Measurements from ENCODE around the gene NFATC1.

NFATC1 gene

DNA sequence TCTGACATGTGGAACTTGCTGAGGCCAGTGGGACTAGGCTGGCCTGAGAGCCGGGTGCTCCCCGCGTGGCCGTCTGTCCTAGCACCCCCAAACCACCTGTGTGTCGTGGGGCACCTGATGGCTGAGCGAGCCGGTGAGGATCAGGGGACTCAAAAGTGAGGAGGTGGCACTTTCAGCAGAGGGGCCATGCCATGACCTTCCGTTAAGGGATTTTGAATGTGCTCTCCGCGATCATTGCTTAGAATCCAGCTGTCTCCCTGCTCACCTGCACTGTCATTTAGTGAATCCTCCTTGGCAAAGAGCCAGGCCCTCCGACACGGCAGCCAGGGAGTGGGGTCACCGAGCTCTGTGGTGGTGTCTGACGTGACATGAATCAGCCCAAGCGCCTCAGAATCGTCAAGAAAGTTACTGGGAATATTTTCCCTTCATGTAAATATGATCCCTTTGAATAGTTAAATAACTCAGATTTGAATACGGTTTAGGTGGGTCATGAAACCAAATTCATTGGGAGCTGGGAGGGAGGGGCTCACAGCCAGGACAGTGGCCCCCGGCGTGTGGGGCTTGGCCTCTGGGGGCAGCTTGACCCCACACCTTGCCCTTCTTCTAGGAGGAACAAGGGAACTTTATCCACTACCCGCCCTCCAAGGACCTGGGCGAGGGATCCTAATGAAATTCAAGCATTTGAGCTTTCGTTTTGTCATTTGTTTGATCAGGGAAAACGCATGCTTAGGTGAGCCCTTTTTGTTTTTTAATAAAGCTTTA is 9.5 kb downstream of the NFATC1 start:
- no peak for DNase-seq (ENCODE audit: low read depth in 2 of 2)

DNA sequence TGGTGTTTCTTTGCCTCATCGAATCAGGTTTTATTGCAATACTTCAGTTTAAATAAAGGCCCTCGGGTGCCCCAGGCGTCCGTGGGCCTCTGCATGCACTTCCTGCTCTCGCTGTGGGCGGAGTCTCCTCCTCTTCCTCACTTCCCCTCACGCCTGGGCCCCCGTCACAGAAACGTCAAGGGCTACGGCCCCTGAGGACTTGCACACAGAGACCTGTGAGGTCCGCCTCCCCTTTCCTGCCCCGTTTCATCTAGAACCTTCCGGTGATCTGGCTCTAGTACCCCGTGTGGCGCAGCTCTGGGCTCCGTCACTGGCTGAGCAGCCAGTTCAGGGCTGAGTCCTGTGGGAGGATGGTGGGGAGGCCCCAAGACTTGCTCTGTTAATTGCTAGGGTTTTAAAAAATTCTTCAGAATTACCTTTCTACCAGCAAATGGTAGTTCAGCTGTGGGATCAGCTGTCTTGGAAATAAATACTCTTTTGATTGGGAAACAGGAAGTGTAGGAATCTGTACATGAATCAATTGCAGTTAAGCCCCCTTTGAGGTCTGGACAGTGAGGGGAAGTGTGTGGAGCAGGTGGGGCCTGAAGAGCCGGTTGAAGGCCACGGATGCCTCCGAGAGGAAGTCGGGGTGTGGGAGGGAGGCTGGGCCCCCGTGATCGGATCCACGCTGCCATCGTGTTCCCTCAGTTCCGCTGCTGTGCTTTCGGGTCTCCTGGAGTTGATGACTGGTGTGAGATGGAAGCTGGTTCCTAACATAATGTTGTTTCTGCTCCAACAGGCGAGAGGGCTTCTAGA is 10.2 kb downstream of the NFATC1 start:
- peak; percentile 49 to 69 for DNase-seq (ENCODE audit: low read depth in 2 of 2)

- DNase-seq (ENCODE audit: low read depth in 2 of 2): no peak
Observed at GRCh38 chr18:79406708-79407107, 11.0 kb downstream of the NFATC1 start.

DNA sequence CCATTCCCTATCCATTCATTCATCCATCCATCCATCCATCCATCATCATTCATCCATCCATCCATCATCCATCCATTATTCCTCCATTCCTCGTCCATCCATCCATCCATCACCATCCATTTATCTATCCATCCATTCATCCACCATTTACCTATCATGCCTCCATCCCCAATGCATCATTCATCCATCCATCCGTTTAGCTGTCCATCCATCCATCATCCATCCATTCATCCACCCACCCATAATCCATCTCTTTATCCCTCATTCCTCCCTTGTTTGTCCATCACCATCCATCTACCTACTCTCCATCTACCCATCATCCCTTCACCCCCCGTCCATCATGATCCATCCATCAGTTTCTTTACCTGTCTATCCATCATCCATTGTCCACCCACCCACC is 13.6 kb downstream of the NFATC1 start:
- DNase-seq (ENCODE audit: low read depth in 2 of 2): no peak

- DNase-seq (ENCODE audit: low read depth in 2 of 2): no peak
Observed at GRCh38 chr18:79410171-79410641, 14.5 kb downstream of the NFATC1 start.

DNA sequence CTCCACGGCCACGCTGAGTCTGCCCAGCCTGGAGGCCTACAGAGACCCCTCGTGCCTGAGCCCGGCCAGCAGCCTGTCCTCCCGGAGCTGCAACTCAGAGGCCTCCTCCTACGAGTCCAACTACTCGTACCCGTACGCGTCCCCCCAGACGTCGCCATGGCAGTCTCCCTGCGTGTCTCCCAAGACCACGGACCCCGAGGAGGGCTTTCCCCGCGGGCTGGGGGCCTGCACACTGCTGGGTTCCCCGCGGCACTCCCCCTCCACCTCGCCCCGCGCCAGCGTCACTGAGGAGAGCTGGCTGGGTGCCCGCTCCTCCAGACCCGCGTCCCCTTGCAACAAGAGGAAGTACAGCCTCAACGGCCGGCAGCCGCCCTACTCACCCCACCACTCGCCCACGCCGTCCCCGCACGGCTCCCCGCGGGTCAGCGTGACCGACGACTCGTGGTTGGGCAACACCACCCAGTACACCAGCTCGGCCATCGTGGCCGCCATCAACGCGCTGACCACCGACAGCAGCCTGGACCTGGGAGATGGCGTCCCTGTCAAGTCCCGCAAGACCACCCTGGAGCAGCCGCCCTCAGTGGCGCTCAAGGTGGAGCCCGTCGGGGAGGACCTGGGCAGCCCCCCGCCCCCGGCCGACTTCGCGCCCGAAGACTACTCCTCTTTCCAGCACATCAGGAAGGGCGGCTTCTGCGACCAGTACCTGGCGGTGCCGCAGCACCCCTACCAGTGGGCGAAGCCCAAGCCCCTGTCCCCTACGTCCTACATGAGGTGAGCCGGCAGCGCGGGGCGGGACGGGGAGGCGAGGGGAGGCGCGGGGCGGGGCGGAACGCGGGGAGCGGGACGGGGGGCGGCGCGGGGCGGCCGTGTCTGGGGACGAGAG is 15.2 kb downstream of the NFATC1 start:
- DNase-seq (ENCODE audit: low read depth in 2 of 2): no peak

DNA sequence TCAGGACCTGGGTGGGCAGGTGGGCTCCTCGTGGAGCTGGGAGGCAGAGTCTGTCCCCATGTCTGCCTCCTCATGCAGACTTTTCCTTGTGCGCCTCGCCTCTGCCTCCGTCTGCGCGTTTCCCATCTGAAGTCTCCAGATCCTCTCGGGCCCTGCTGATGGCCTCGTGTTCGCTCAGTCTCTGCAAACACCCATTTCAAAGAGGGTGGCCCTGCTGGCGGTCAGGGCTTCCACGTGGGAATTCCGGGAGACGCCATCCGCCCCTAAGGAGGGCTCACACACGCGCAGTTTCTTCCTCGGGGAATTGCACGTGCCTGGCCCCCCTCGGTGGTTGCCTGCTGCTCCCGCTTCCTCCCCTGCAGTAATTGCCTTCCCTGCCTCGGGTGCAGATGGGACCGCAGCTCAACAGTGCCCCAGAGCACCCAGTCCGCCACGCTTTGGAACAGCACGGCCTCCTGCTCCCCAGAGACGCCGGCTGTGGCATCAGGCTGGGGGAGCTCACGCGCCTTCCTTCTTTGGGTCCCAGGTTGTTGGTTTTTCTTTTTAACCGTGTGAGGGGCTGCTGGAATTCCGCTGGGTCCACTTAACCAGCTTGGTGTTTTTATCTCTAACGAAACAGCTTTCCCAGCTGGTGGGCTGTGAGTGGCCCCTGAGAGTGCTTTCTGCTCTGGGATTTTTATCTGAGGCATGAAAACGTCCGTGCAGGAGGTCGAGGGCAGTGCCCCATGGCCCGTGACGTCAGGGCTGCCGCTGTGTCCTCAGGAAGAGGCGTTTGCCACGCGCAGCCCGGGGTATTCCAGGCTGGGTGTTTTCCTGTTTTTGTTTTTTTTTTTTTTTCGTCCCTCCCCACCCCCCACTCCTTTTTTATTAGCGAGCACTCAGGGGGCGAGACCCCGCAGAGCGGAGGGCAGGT is 16.1 kb downstream of the NFATC1 start:
- no peak for DNase-seq (ENCODE audit: low read depth in 2 of 2)

GRCh38 chr18:79413025-79413424 is 17.3 kb downstream of the NFATC1 start:
- no peak for DNase-seq (ENCODE audit: low read depth in 2 of 2)

DNA sequence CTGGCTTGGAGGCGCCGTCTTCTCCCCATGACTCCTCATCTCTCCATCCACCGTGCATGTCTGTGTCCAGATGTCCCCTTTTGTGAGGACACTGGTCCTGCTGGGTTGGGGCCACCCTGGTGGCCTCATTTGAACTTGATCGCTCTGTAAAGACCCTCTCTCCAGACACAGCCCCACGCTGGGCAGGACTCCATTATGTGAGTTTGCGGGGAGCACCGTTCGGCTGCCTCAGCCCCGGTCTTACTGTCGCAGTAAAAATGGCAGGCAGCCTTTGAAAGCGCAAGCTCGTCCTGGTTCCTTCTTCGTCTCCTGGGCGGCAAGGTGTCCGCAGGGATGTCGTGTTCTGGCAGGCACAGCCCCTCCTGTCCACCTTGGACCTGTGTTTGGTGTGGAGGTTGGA is 17.7 kb downstream of the NFATC1 start:
- no peak for DNase-seq (ENCODE audit: low read depth in 2 of 2)

DNA sequence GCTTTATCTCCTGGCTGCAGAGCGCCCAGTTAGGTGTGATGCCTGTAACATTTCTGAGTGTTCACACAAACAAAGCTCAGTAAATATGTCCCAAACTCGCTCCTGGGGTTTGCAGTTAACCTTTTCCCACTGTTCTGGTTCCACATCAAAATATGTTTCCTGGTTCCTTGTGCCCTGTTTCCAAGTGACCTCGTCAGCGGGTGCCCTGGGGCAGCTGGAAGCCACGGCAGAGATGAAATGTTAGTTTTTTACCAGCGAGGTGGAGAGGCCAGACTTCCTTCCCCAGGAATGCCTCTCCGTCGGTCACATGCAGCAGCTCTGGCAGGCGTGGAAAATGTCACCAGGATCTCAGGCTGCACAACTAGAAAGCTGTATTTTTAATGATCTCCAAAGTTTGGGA is 18.2 kb downstream of the NFATC1 start:
- no peak for DNase-seq (ENCODE audit: low read depth in 2 of 2)

- no peak for DNase-seq (ENCODE audit: low read depth in 2 of 2)
Observed at GRCh38 chr18:79416022-79416676, 20.4 kb downstream of the NFATC1 start.

- no peak for DNase-seq (ENCODE audit: low read depth in 2 of 2)
Observed at GRCh38 chr18:79416677-79417052, 20.9 kb downstream of the NFATC1 start.

DNA sequence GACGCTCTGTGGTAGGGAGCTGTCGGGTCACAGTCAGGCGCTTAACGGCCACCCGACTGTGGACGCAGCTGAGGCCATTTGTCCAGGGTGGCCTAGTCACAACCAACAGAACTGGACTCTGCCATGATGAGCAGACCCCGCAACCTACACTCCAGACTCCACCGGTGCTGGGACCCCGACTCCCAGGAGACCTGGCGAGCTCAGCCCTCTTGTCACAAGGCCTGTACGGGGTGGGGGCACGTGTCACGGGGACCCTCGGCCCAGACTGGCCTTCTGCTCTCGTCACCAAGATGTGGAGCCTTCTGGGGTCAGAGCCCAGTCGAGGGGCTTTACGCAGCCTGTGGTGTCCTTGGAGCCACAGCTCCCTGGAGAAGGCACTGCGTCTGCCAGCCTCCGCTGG is 22.5 kb downstream of the NFATC1 start:
- no peak for DNase-seq (ENCODE audit: low read depth in 2 of 2)

DNA sequence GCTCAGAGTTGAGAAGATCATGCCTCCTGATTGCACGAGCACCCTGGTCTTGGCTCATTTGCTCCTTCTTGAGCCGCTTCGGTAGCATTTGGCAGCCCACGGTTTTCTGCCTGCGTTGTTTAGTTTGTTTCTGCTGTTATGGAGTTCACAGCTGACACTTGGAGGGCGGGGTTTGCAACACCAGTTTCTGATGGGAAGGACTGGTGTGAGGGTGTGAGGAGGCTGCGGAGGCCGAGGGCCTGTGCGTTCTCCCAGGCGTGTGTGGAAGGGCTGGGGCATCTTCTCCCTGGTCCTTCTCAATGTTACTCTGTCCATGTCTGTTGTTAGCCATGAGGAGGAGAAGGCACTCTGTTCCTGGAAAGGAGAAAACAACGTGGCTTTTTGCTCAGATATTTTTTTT is 22.9 kb downstream of the NFATC1 start:
- no peak for DNase-seq (ENCODE audit: low read depth in 2 of 2)

DNA sequence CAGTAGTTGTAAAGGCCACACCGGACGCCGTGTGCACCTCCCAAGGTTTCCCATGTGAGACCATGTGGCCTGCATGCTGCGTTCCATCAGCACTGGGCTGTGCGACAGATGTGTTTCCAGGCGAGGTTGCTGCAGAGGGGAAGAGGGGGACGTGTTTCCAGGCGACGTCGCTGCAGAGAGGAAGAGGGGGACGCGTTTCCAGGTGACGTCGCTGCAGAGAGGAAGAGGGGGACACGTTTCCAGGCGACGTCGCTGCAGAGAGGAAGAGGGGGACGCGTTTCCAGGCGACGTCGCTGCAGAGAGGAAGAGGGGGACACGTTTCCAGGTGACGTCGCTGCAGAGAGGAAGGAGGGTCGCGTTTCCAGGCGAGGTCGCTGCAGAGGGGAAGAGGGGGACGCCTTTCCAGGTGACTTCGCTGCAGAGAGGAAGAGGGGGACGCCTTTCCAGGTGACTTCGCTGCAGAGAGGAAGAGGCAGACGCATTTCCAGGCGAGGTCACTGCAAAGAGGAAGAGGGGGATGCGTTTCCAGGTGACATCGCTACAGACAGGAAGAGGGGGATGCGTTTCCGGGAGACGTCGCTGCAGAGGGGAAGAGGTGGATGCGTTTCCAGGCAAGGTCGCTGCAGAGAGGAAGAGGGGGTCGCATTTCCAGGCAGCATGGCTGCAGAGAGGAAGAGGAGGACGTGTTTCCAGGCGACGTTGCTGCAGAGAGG is 24.5 kb downstream of the NFATC1 start:
- DNase-seq (ENCODE audit: low read depth in 2 of 2): no peak

DNA sequence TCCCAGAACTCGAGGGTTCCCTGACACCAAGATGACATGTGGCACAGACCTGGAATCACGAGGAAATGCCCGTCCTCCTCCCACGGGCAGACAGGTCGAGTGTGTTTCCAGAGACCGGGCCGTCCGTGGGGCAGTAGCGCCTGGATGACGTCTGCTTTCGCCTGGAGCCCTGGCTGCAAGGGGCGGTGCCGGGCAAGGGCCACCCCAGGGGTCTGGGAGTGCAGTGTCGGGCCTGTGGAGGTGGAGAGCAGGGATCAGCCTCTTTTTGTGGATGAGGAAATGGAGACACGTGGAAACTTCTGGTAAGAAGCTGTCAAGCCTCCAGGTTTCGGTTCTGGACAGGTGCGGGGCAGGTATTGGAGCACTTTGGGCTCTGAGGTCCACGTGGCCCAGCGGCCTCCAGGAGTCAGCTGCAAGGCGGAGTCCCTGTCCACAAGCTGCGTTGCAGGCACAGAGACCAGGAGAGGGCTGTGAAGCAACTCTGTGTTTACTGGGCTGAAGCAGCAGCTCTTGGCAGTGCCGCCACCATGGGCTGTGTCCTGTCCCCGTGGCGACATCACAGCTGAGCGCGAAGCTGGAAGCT is 25.6 kb downstream of the NFATC1 start:
- DNase-seq (ENCODE audit: low read depth in 2 of 2): no peak

DNA sequence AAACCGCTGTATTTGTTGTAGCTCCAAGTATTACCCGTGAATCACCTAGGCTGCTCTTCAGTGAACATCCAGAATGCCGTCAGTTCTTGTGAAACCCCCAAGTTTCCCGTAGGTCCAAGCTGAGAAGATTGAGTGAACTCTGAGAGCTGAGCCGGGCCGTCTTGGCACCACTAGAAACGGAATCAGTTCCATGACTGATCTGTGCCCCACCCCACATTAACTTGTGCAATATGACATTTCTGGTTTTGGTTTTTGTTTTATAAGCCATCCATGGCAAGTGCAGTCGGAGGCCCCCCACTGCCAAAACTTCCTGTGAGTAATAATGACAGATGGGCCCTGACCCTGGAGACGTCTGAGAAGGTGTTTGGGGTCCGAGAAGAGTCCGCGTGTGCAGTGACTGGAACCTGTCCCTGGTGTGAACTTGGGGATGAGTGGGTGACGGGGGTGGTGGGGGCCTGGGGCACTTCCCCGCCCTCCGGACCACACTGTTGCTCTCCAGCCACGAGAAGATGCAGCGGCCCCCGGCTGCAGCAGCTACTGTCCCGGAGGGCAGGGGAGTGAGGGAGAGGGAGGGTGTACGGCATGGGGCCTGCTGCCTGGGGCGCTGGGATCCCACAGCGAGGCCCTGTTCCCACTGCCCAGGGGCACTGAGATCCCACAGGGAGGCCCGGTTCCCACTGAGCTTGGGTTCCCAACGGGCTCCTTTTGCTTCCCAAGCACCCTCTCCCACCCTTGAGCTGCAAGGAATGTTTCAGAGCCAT is 26.5 kb downstream of the NFATC1 start:
- DNase-seq (ENCODE audit: low read depth in 2 of 2): no peak

DNA sequence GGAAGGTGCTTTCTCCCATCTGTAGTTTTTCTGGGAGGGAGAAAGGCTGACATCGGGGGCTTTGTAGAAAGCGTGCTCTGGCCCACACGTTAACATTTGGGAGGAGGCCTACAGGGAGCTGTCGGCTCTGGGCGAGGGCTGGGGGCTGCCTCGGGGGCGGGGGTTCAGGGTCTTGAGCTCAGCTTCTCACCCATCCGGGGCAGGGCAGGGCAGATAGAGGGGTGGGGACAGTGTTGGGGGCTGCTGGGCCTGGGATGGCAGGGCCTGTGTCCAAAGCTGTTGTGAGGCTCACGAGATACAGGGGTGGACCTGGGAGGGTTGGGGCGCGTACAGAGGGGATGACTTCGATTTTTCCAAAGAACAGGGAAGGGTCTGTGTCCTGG is 27.0 kb downstream of the NFATC1 start:
- no peak for DNase-seq (ENCODE audit: low read depth in 2 of 2)

Measured in stimulated activated CD4-positive, alpha-beta T cell treated with anti-CD3 and anti-CD28 coated beads, Interleukin-1b, Interleukin-23, amount 100 ng/mL, for 1 hour (primary cell).